ENCODE results near the gene LHX2.

DNA sequence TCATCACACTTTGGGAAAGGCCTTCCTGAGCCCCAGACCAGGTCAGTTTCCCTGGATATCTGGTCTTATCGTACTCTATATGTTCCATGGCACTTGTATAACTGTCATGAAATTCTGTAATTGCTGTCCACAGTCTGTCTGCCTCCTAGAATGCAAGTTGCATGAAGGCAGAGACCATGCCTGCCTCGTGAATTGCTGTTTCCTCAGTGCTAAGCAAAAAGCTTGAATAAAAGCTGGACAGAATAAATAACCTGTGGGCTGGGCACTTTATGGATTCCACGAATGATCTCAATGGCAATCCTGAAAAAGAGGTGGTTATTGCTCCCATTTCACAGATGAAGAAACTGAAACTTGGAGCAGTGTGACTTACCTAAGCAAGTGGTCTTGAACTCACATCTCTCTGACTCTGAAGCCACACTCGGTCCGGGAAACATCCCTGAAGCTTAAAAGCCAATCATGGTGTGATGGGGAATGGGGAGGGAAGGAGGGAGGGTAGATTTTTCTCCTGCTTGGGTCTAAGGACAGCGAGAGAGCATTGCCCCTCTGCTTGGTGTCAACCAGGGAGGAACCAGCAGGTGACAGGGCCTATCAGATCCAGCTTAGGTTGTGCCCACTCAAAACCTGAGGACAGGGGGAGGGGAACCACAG, 13.2 kb upstream of the LHX2 start:
- TF ChIP-seq, protein P1, sequence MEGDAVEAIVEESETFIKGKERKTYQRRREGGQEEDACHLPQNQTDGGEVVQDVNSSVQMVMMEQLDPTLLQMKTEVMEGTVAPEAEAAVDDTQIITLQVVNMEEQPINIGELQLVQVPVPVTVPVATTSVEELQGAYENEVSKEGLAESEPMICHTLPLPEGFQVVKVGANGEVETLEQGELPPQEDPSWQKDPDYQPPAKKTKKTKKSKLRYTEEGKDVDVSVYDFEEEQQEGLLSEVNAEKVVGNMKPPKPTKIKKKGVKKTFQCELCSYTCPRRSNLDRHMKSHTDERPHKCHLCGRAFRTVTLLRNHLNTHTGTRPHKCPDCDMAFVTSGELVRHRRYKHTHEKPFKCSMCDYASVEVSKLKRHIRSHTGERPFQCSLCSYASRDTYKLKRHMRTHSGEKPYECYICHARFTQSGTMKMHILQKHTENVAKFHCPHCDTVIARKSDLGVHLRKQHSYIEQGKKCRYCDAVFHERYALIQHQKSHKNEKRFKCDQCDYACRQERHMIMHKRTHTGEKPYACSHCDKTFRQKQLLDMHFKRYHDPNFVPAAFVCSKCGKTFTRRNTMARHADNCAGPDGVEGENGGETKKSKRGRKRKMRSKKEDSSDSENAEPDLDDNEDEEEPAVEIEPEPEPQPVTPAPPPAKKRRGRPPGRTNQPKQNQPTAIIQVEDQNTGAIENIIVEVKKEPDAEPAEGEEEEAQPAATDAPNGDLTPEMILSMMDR (conservative IDR thresholded peaks at IDR 0.05; ENCODE audit: low read length), result no peak
- no peak for TF ChIP-seq EZH2phosphoT487 (IDR thresholded peaks at IDR 0.05; ENCODE audit: borderline replicate concordance, low read depth, low read length)
